ENCODE data around the gene KAZN.

DNA sequence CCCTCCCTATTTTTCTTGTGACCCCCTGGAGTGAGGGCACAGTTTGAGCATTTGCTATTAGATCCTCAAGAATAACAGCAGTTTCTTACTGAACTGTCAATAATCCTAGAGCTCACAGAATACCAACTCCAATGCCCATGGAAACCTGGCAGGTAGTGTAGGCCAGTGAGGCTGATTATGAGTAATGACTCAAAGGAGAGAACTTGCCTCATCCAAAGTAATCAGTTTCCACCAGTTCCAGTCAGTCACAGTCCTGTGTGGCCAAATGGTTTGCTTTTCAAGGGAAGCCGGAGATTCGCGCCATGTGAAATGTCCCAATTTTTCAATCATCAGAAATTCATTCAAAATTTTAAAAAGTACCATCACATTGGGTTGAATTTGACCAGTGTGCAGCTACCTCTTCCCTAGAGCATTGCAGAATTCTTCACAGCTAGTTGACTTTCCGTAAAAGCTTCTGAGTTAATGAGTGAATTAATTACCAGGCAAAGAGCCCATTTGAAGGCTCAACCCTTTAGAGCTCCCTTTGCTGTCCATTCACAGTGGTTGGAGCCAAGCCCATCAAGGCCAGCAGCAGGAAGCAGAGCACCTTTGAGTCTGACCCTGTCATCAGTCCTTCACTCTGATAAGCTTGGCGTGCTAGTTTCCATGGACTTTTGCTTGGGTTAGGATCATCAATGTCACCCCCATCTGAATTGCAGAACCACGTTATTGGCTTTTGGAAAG, 170.3 kb downstream of the KAZN start:
- TF ChIP-seq, protein P1, sequence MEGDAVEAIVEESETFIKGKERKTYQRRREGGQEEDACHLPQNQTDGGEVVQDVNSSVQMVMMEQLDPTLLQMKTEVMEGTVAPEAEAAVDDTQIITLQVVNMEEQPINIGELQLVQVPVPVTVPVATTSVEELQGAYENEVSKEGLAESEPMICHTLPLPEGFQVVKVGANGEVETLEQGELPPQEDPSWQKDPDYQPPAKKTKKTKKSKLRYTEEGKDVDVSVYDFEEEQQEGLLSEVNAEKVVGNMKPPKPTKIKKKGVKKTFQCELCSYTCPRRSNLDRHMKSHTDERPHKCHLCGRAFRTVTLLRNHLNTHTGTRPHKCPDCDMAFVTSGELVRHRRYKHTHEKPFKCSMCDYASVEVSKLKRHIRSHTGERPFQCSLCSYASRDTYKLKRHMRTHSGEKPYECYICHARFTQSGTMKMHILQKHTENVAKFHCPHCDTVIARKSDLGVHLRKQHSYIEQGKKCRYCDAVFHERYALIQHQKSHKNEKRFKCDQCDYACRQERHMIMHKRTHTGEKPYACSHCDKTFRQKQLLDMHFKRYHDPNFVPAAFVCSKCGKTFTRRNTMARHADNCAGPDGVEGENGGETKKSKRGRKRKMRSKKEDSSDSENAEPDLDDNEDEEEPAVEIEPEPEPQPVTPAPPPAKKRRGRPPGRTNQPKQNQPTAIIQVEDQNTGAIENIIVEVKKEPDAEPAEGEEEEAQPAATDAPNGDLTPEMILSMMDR (IDR thresholded peaks at IDR 0.05), result no peak
- TF ChIP-seq POLR2A (IDR thresholded peaks at IDR 0.05), result no peak

All from body of pancreas (tissue), 4 donors.